DMS114 treated with DMSO at 0.1 percent for 48 hours (cell line): ENCODE data around the gene DOK4.
"Not testable (repeated sequence)": the region's sequence is repeated elsewhere in the genome, so short reads cannot be mapped to it uniquely, and the experiment has no call there.

ENCODE experiments used
- DNase-seq: peaks from one replicate; lab custom pipeline; 2025; ENCODE audit not compliant: unreplicated experiment; lab: John Stamatoyannopoulos, UW

Gene DOK4

DNA sequence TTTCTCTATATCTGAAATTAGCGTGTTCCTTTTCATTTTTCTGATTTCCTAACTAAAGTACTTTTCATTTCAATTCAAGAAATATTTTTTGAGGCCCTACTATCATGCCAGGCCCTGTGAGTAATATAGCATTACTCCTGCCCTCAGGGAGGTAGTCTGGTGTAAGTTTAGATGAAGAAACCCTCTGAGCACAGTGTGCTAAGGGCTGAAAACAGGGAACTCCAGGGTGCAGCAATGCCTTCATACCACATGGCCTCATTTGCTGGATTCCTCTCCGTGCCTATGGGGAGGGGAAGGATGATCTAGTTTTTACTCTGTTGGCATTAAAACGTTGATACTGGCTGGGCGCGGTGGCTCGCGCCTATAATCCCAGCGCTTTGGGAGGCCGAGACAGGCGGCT, 34.3 kb downstream of the DOK4 start:
- DNase-seq = no peak

DNA sequence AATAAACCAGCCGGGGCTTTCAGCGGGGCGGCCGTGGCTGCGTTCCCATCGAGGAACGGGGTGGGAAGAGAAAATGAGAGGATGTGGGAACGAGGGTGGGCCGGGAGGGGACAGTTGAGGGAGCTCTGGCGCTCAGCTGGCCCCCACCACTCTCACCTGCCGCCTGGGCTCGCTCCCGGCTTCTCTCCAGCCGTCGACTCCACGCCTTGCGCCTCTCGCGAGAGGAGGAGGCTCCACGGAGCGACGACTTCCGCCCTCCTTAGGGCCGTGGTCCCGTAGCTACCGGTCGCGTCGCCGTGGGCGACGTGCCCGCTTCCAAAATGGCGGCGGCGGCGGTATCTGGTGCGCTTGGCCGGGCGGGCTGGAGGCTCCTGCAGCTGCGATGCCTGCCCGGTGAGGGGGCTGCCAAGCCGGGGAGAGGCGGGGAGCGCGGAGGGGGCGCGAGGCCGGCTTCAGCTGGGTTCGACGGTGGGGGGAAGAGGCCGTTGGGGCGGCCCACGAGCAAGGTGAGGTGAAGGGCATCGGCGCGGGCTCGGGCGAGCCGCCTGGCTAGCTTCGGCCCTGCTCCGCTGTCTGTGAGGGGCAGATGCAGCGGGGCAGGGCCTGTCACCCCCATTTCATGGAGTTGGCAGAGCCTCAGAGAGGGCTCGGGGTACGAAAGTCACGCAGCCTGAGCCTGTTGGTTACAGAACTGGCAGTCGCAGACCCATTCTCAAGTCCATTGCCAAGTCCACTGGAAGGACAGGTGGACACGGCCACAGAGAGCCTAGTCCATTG, 38.9 kb downstream of the DOK4 start, which contains the start of the genes CIAPIN1 and COQ9:
TSS of gene CIAPIN1 (minus strand) at position 200 of the 777 bp plus-strand sequence. CDS start 6,457 bp downstream, outside the sequence.
TSS of gene COQ9 (plus strand) at position 294 of the 777 bp plus-strand sequence. CDS start at position 321, 27 bp downstream.
- DNase-seq = peak; percentile 77

DNA sequence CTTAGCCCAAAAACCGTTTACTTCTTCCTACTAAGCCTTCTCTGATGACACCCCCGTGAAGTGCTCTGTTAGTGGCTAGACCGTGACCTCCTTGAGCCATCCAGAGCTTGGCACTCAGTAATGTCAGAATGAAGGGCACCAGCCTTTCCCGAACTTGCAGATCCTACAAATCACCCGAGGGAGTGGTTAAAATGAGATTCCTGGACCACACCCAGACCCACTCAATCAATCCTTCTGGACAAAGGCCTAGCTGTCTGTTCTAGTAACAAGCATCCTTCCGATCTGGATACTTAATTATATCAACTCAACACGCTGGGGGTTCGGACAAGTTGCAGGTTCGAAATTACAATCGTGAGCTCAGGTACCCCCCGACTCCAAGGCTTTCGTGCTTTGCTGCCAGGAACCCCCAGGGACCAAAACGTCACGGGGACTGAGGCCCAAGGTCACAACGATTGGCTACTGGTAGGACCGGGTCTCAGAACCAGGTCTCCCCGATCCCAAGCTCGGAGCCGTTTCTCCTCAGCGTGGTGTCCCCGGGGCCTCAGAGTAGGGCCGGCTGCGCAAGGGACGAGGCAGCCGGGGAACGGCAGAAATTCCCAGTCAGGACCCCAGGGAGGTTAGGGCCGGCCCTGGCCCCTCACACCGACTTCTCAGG, 39.6 kb downstream of the DOK4 start:
- DNase-seq = peak; percentile 25

DNA sequence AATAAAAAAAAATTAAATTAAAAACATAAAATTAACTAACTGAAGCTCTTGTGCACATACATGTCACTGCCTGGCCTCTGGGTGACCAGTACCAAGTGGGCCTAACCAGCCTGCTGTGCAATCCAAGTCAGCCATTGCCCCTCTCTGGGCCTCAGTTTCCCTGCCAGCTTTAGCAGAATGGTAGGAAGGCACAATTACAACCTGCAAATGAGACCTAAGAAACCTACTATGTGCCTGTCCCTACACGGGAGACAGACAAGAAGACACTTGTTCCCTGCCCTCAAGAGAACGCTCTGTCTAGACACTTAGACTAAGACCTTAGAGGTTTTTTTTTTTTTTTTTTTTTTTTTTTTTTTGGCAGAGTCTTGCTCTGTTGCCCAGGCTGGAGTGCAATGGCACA, 40.8 kb downstream of the DOK4 start:
- no peak for DNase-seq

DNA sequence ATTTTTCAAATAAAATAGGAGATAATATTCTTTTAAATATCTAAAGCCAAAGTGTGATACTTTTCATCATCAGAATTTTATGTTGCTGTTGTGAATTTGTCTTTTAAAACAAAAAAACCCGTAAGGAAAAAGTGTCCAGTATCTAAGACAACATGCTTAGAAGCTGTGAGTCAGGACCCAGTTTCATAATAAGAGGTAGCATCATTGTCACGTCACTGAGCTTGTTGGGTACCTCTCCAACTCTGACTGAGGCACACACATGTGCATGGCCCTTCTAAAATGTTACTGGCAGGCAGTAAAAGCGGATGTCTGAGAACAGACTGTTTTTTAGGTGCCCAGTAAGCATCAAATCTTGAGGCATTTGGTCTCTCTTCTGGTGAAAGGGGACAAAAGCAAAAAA, 41.6 kb downstream of the DOK4 start:
- no peak for DNase-seq

DNA sequence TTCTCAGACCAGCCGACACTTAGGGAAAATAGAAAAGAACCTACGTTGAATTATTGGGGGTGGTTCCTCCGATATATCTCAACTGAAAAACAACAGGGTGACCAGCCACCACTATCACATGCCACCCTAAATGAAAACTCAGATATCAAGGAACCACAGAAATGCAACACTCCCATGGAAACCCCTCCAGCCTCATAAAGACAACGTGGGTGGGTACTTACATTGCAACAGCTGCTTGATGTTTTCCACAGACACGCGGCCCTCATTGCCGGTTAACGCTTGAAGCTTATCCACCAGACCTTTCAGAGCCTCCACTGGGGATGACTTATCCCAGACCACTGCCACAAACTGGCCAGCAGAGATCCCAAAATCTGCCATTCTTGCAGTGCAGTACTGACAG, 45.7 kb downstream of the DOK4 start:
- DNase-seq = not testable (repeated sequence)

DNA sequence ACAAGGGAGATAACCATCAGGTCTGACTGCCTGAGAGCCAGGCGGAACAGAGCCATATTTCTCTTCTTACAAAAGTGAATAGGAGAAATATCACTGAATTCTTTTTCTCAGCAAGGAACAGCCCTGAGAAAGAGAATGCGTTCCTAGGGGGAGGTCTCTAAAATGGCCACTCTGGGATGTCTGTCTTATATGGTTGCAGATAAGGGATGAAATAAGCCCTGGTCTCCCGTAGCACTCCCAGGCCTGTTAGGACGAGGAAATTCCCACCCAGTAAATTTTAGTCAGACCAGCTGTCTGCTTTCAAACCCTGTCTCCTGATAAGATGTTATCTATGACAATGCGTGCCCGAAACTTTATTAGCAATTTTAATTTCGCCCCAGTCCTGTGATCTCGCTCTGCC, 46.3 kb downstream of the DOK4 start:
- not testable (repeated sequence) for DNase-seq

DNA sequence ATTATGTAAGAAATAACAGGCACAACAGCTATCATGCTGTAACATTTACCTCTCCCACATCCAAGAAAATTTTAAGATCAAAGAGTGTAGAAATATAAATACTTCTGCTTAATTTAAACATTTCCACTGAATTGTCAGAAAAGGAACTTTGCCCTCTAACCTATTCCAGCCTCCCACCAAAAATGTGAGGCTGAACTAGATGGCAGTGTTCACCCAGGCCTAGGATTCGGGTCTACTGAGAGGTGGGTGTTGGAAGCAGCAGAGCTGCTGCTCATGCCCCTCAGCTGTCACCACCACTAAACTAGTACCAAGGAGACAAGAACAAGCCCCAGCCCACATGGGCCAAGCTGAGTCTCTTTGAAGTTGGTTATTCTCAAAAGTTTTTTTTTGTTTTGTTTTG, 50.5 kb downstream of the DOK4 start:
- DNase-seq = no peak

DNA sequence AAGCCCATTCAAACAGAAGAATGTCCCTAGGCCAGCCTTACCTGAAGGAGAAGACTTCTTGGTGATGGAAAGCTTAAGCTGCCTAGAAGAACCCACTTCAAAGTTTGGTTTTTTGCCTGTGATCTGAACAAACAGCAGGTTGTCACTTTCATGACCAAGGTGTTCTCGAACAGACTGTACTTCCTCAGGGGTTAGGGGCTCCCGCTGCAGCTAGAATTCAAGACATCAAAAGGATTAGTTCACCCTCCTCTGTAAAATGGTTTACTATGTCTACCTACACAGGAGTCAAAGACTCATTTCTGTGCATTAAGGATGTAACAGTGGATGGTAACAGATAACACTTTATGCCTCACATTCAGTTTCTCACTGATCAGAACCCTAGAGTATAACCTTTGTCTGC, 52.3 kb downstream of the DOK4 start:
- no peak for DNase-seq

DNA sequence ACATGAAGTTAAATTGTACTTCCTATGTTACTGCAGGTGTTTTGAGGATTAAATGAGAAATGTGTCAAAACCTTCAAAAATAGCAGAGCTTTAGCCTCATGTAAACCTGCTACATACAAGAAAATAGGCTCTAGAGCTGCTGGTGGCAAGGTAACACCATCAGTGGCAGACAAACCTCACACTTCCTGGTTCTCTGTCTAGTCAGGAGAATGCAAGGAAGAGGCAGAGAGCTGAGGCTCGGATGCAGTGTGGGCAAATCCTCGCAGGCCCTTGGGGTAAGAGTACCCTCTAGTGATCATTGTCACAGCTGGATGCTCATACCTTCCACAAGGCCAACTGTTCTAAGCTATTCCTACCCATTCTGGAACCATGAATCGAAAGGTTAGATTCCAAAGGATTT, 53.3 kb downstream of the DOK4 start:
- no peak for DNase-seq

DNA sequence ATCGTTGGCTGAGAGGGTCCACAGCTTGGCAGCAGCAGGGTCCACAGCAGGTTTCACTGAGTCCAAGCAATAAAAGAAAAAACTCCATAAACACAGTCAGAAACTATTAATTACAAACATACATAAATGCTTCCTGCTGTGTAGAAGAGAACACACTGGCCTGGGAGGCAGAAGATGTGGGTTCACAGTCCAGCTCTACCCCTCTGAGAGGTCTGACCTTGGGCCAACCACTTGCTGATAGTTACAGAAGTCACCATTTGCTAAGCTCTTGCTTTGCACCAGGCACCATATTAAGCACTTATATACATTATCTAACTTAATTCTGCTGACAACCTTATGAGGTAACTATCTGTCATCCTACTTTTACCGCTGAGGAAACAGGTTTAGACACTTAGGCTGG, 53.8 kb downstream of the DOK4 start:
- no peak for DNase-seq

DNA sequence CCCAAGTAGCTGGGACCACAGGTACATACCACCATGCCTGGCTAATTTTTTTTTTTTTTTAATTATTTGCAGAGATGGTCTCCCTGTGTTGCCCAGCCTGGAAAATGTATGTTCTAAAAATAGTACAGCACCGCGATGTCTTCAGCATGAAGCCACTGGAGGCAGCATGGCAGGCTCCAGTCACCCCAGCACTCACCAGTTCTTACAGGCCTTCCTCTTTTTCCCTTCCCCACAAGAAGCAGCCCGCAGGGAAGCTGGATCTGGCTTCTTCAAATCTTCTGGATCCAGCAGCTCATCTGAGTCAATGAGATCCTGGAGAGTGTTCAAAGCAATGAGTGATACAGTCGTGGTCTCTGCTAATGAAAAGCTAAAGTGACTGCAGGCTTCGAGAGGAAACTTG, 55.3 kb downstream of the DOK4 start:
- no peak for DNase-seq

DNA sequence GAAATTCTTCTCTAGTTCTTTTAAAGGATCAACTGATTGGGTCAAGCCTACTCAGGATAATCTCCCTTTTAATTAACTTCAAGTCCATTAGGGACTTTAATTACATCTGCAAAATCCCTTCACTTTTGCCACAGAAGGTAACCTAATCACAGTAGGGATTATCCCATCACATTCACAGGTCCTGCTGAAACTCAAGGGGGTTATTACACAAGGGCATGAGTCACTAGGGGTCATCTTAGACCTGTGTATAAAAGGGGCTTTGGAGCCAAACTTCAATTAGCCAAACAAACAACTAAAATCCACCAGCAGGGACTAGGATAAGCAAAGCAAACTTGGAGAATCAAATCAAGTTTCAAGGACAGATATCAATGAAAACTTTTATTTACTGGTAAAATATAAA, 58.5 kb downstream of the DOK4 start:
- no peak for DNase-seq

DNA sequence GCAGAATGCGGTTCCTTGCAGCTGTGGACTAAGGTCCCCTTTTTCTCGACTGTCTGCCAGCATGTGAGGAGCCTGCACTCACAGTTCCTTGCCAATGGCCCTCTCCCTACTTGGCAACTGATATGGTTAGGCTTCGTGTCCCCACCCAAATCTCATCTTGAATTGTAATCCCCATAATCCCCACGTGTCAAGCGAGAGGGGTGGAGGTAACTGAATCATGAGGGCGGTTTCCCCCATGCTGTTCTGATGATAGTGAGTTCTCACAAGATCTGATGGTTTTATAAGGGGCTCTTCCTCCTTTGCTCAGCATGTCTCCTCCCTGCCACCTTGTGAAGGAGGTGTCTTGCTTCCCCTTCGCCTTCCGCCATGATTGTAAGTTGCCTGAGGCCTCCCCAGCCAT, 59.0 kb downstream of the DOK4 start:
- no peak for DNase-seq

DNA sequence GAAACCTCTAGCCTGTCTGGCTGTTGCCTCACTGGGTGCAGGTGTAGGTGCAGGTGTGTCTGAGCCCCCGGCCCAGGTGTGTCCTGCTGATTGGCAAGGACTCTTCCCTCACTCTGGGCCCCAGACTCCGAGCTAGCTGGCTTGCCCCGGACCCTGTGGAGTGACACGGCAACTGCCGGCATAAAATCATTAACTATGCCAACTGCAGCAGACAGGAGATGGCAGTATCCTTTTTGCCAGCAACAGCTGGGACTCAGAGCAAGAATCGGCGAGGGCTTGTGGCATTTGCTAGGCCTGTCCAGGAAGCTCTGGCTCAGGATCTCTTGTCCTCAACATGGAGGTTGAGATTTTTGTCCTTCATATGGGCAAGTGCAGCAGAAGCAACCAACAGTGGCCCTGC, 59.9 kb downstream of the DOK4 start:
- no peak for DNase-seq

DNA sequence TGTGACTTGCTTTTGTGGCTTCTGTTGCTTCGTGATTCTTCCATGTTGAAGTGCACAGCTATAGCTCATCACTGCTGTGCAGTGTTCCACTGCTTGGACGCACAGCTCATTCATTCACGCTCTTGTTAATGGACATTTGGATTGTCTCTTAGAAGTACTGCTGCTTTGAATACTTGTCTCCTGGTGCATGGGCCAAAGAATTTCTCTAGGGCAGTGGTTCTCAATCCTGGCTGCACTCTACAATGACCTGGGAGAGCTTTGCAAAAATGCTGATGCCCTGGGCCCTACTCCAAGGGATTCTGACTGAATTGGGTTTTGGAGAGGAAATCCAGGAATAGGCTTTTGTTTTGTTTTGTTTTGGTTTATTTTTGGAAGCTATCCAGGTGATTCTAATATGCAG, 61.7 kb downstream of the DOK4 start:
- no peak for DNase-seq

DNA sequence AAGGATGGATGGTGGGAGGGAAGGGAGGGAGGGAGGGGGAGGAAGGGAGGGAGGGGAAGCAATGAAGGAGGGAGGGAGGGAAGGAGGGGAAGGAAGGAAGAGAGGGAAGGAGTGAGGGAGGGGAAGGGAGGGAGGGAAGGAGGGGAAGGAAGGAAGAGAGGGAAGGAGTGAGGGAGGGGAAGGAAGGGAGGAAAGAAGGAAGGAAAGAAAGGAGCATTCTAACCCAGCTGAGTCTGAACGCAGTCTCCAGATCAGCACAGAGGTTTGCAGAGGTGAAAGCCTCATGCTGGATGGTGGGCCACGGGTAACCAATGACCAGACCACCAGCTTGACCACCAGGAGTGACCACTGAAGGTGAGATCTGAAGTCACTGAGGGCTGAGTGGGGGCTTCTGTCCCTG, 63.1 kb downstream of the DOK4 start:
- no peak for DNase-seq

DNA sequence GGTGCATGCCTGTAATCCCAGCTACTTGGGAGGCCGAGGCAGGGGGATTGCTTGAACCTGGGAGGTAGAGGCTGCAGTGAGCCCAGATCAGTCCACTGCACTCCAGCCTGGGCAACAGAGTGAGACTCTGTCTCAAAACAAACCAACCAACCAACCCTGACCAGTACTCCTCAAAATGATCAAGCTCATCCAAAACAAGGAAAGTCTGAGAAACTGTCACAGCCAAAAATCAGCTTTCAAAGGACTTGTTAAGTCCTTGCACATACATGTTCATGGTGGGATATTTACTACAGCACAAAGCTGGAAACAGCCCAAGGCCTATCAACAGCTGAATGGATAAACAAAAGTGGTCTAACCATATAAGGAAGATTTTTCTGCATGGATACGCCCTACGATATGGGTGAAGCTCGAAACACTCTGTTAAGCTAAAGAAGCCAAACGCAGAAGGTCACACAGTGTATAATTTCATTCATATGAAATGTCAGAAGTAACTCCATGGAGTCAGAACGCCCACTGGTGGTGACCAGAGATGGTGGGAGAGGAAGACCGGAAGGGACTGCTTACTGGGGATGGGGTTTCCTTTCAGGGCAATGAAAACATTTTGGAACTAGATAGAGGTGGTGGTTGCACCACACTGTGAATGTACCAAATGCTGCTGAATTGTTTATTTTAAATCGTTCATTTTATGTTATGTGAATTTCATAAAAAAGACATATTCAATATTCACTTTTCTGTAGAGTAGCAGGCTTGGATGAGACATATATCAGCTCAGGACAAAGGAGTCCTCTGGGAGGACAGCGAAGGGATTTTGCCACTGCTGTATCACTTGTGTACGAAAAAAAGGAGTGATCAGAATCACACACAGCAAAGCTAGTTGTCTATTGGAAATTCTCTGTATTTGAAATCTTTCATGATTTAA, 64.0 kb downstream of the DOK4 start:
- DNase-seq = peak; percentile 55
